GM10266 (cell line): ENCODE measurements around the gene BET1.
"Not testable (repeated sequence)": the region's sequence is repeated elsewhere in the genome, so short reads cannot be mapped to it uniquely, and the experiment has no call there.

Source experiments
- DNase-seq: peaks from one replicate; pipeline ENCODE4 v3.0.0; 2012; ENCODE audit errors: extremely low spot score
- CTCF ChIP-seq: IDR thresholded peaks from 2 replicates; pipeline ENCODE4 v1.5.1; 2012; ENCODE audit warnings: mild to moderate bottlenecking, low read depth; ENCODE audit not compliant: control insufficient read depth, insufficient read depth; ENCODE audit errors: missing control alignments

The BET1 gene

GRCh38 chr7:94039368-94040035, 35.3 kb upstream of the BET1 start:
- no peak for DNase-seq
- no peak for TF ChIP-seq CTCF

- no peak for TF ChIP-seq CTCF
- DNase-seq = no peak
Measured at GRCh38 chr7:94031865-94032264, 27.7 kb upstream of the BET1 start.

- DNase-seq = no peak
Measured at GRCh38 chr7:94030634-94031033, 26.5 kb upstream of the BET1 start.

GRCh38 chr7:94029976-94030375, 25.8 kb upstream of the BET1 start:
- no peak for DNase-seq
- TF ChIP-seq CTCF = no peak

More at GRCh38 chr7:94030634-94031033, 26.5 kb upstream of the BET1 start:
- no peak for TF ChIP-seq CTCF

- TF ChIP-seq CTCF = no peak
- no peak for DNase-seq
Measured at GRCh38 chr7:94028768-94029167, 24.6 kb upstream of the BET1 start.

- not testable (repeated sequence) for DNase-seq
Measured at GRCh38 chr7:94026619-94027018, 22.5 kb upstream of the BET1 start.

- no peak for DNase-seq
- no peak for TF ChIP-seq CTCF
Measured at GRCh38 chr7:94022550-94022949, 18.4 kb upstream of the BET1 start.

GRCh38 chr7:94016786-94017185, 12.6 kb upstream of the BET1 start:
- no peak for TF ChIP-seq CTCF
- DNase-seq = no peak
